K562 (cell line): ENCODE measurements around the gene MKNK2. TPM values are rescaled to one million over a fixed set of nuclear protein-coding genes. Genes with fewer than 3 reads are reported as not detected.
A peak's percentile ranks its signal among the peaks of the same experiment; 100 is the strongest.

Experiments
- ATAC-seq: fragments of 200-7000 bp; cut with Tn5 transposase; 3 replicates; pipeline ENCODE4 v1.9.1; 2020; ENCODE audit warnings: moderate library complexity
- BruUV-seq: library from RNA; stranded (reverse); fragments of 400-500 nt; replicated peaks from 2 replicates; lab custom pipeline; 2021; lab: Mats Ljungman, UMichigan
- CTCF ChIA-PET: fragments of 300-600 bp; formaldehyde crosslinking; extraction: SDS; loops from one replicate; lab custom pipeline; 2021; ENCODE audit warnings: low intra/inter-chr PET ratio; lab: Yijun Ruan, JAX
- POLR2A ChIA-PET: fragments of 300-600, 350-650 bp; sonication (Branson Sonifier 250); formaldehyde crosslinking; extraction: SDS; loops from one replicate; lab custom pipeline; 2021; ENCODE audit warnings: antibody characterized with exemption, inconsistent platforms; lab: Yijun Ruan, JAX
- DNase-seq, 4 experiments: peaks; one replicate each; pipeline versions ENCODE4 v3.0.0 to v3.0.0-alpha.2; 2011 to 2018; ENCODE audit warnings: low spot score in 3 of 4, mixed read lengths in 3 of 4; ENCODE audit errors: extremely low read depth in 1 of 4
- FAIRE-seq: peaks from 2 replicates; lab custom pipeline; 2011; peaks lifted over from hg19 to GRCh38; lab: Jason Lieb, UNC
- H2AFZ ChIP-seq: 2 replicates; pipeline ENCODE4 v1.6.0; 2011; ENCODE audit warnings: low read depth, low read length, control low read depth, inconsistent platforms
- H3K27ac ChIP-seq: fragments of 200-600 bp; 3 replicates; pipeline ENCODE4 v1.8.0; 2011; ENCODE audit warnings: low read depth, mild to moderate bottlenecking, control low read depth, inconsistent platforms, low read length, moderate library complexity, mixed read lengths; ENCODE audit errors: extremely low read depth
- H3K27me3 ChIP-seq, 2 experiments: fragments of 300-600 bp in 1 of 2; 2 replicates in 1 of 2; 3 replicates in 1 of 2; pipeline versions ENCODE4 v1.6.0 to v1.8.0; 2011; ENCODE audit warnings: inconsistent platforms in 2 of 2, low read length in 2 of 2, mild to moderate bottlenecking in 1 of 2, mixed read lengths in 1 of 2, moderate library complexity in 1 of 2; ENCODE audit not compliant: control insufficient read depth in 2 of 2, insufficient read depth in 2 of 2
- H3K36me3 ChIP-seq: fragments of 300-600 bp; 3 replicates; pipeline ENCODE4 v1.8.0; 2011; ENCODE audit warnings: mild to moderate bottlenecking, low read length, inconsistent platforms; ENCODE audit not compliant: control insufficient read depth, insufficient read depth
- H3K4me1 ChIP-seq, 2 experiments: fragments of 200-600 bp in 1 of 2; replicated peaks in 1 of 2; 2 replicates in 1 of 2; 3 replicates in 1 of 2; pipeline versions ENCODE4 v1.5.1 to v1.8.0; 2011; ENCODE audit warnings: inconsistent platforms in 2 of 2, low read length in 2 of 2, mild to moderate bottlenecking in 1 of 2, mixed read lengths in 1 of 2, moderate library complexity in 1 of 2; ENCODE audit not compliant: control insufficient read depth in 2 of 2, insufficient read depth in 2 of 2
- H3K4me2 ChIP-seq: 2 replicates; pipeline ENCODE4 v1.6.1; 2011; ENCODE audit warnings: low read length, control low read depth, inconsistent platforms, mixed read lengths; ENCODE audit not compliant: insufficient read depth
- H3K4me3 ChIP-seq: fragments of 200-600 bp; sonication (generic), shearing (Covaris generic); 2 replicates; pipeline ENCODE4 v1.5.1; 2016; ENCODE audit warnings: control low read depth, inconsistent platforms
- H3K79me2 ChIP-seq: fragments of 200-600 bp; 3 replicates; pipeline ENCODE4 v1.8.0; 2011; ENCODE audit warnings: low read length, inconsistent platforms; ENCODE audit not compliant: control insufficient read depth, insufficient read depth
- H3K9ac ChIP-seq, 2 experiments: 2 replicates each; pipeline versions ENCODE4 v1.6.0 to v1.6.1; 2011; ENCODE audit warnings: low read depth in 2 of 2, low read length in 2 of 2, control low read depth in 1 of 2, inconsistent platforms in 1 of 2, mild to moderate bottlenecking in 1 of 2, mixed read lengths in 1 of 2; ENCODE audit not compliant: insufficient read depth in 1 of 2
- H3K9me1 ChIP-seq: one replicate; pipeline ENCODE4 v1.6.0; 2011; ENCODE audit warnings: inconsistent platforms, mild to moderate bottlenecking, low read length, moderate library complexity; ENCODE audit not compliant: control insufficient read depth, insufficient read depth
- H3K9me3 ChIP-seq: replicated peaks from 2 replicates; pipeline ENCODE4 v1.5.1; 2011; ENCODE audit warnings: low read depth, low read length, inconsistent platforms; ENCODE audit not compliant: control insufficient read depth, insufficient read depth
- H4K20me1 ChIP-seq: replicated peaks from 2 replicates; pipeline ENCODE4 v1.6.1; 2011; ENCODE audit warnings: low read length, inconsistent platforms, mixed read lengths; ENCODE audit not compliant: control insufficient read depth, insufficient read depth
- AFF4 ChIP-seq: sonication (generic); formaldehyde crosslinking; IDR thresholded peaks from 2 replicates; pipeline ENCODE4 v1.8.0; 2023; ENCODE audit warnings: mild to moderate bottlenecking, missing genetic modification reagents
- ATF1 ChIP-seq, 2 experiments: fragments of 450-650 bp in 1 of 2; IDR thresholded peaks; 2 replicates each; pipeline ENCODE4 v1.6.1; 2016; ENCODE audit warnings: missing compliant biosample characterization in 1 of 2, missing genetic modification characterization in 1 of 2
- BCOR ChIP-seq: fragments of 450-650 bp; IDR thresholded peaks from 2 replicates; pipeline ENCODE4 v1.6.1; 2016
- CBX1 ChIP-seq: sonication (generic); IDR thresholded peaks from 2 replicates; pipeline ENCODE4 v1.6.1; 2016; ENCODE audit warnings: antibody characterized with exemption, low read depth, mild to moderate bottlenecking
- CEBPG ChIP-seq, 3 experiments: fragments of 200-800 bp in 1 of 3; sonication (Bioruptor generic) in 1 of 3; sonication (generic) in 1 of 3; formaldehyde crosslinking in 1 of 3; IDR thresholded peaks in 2 of 3; conservative IDR thresholded peaks in 1 of 3; 2 replicates each; pipeline versions ENCODE4 v1.6.1 to v1.8.0; 2016 to 2022; ENCODE audit warnings: missing compliant biosample characterization in 2 of 3, missing genetic modification characterization in 2 of 3, mild to moderate bottlenecking in 1 of 3, missing genetic modification reagents in 1 of 3
- HDAC2 ChIP-seq: fragments of 450-650 bp; IDR thresholded peaks from 2 replicates; pipeline ENCODE4 v1.6.1; 2016; ENCODE audit warnings: mild to moderate bottlenecking
- MAX ChIP-seq: sonication (generic); formaldehyde crosslinking; IDR thresholded peaks from 2 replicates; pipeline ENCODE4 v1.9.0; 2022; ENCODE audit warnings: mild to moderate bottlenecking, missing genetic modification reagents
- POLR2G ChIP-seq: fragments of 200-400 bp; formaldehyde crosslinking; IDR thresholded peaks from 2 replicates; pipeline ENCODE4 v1.6.1; 2017; ENCODE audit warnings: low read depth, mild to moderate bottlenecking, antibody characterized with exemption, low read length, moderate library complexity
- THAP12 ChIP-seq: fragments of 250-450 bp; sonication (Bioruptor Pico); IDR thresholded peaks from 2 replicates; pipeline ENCODE4 v1.9.0; 2021; ENCODE audit warnings: mild to moderate bottlenecking, inconsistent platforms
- ZBTB33 ChIP-seq: sonication (generic); formaldehyde crosslinking; IDR thresholded peaks from 2 replicates; pipeline ENCODE4 v1.8.1; 2023; ENCODE audit warnings: mild to moderate bottlenecking, missing genetic modification reagents
- ZNF12 ChIP-seq: sonication (generic); formaldehyde crosslinking; IDR thresholded peaks from 2 replicates; pipeline ENCODE4 v1.4.0; 2020; ENCODE audit warnings: mild to moderate bottlenecking, missing genetic modification reagents
- WGBS: fragments of 100-300 bp; shearing (Covaris generic); methylation state at CpG from one replicate; pipeline ENCODE4 v1.1.6; 2016; ENCODE audit warnings: low coverage, mixed read lengths; ENCODE audit not compliant: insufficient coverage; ENCODE audit errors: missing lambda C conversion rate; 5-methylcytosine and 5-hydroxymethylcytosine counted together
- in situ Hi-C: fragments of 300-500 bp; cut with MboI; formaldehyde crosslinking; loops from 4 replicates; pipeline ENCODE4 v1.15.0; 2018; ENCODE audit warnings: inconsistent platforms, mixed read lengths
- intact Hi-C: fragments of 100-400 bp; cut with micrococcal nuclease; formaldehyde crosslinking; loops from 2 replicates; pipeline ENCODE4 v1.14.2; 2022
- polyA plus RNA-seq, 8 experiments: library from polyadenylated mRNA; depleted of rRNA in 4 of 8; stranded (reverse) in 5 of 8; unstranded in 3 of 8; fragments of >200 nt; fragmentation: Nextera tagmentation in 2 of 8; fragmentation: Illumina TruSeq in 1 of 8; extraction: Ambion mirVana in 2 of 8; extraction: Trizol in 1 of 8; gene quantifications; 2 replicates each; pipeline versions ENCODE4 v1.2.1 to v1.2.3, GENCODE V29; 2011 to 2014; ENCODE audit warnings: inconsistent platforms in 1 of 8, missing spikeins in 1 of 8
- total RNA-seq, 7 experiments: library from RNA; depleted of rRNA in 6 of 7; stranded (reverse); fragments of >200 nt in 6 of 7; fragmentation: Illumina TruSeq in 2 of 7; extraction: Trizol in 2 of 7; gene quantifications; 2 replicates each; pipeline versions ENCODE4 v1.2.1 to v1.2.3, GENCODE V29; 2011 to 2021; ENCODE audit warnings: low replicate concordance in 1 of 7

Gene MKNK2
- total and polyA plus RNA-seq, 9 of the 15 experiments (the other 6 are each of a cell fraction or from before 2014, with no cell fraction given): 5.1 to 191 (median 51.9) TPM

- ChIA-PET CTCF (no interaction called here), POLR2A (interaction anchor here (0.6 to 2.5 kb wide), 13 partner anchors 8 to 784 kb away, joined by 3 to 26 read pairs (median 4); partner anchors contain the start of gene MKNK2)
- no peaks in the 10 kb centered on the region for H3K9me1 ChIP-seq
- H3K27me3 ChIP-seq: no peaks in the 10 kb centered on the region
- peaks cover 31% of the 10 kb centered on the region; the same call in 1 of the 3 replicates for H3K36me3 ChIP-seq
- BruUV-seq: no TSS peak
- ATAC-seq: no peak
- H3K79me2 ChIP-seq: no peaks in the 10 kb centered on the region
- FAIRE-seq: no peak
- intact Hi-C loops (no loop called here), in situ Hi-C loops (no loop called here)
- peak overlapping the region; percentile 88 for H2AFZ ChIP-seq
- no peak for DNase-seq
- peak overlapping the region; percentile 71; the same call in 1 of the 2 replicates for H3K4me2 ChIP-seq
- no peaks in the 10 kb centered on the region for H4K20me1 ChIP-seq
- peaks cover 7% of the 10 kb centered on the region for H3K9me3 ChIP-seq
- peak overlapping the region; percentile 71; the same call in 2 of the 3 replicates for H3K27ac ChIP-seq
- H3K4me3 ChIP-seq: 0 out of 2 replicates have a peak overlapping the region, but pooled peaks have one; percentile 22
- peak overlapping the region; percentile 45 to 48; a peak in 2 of 4 replicates for H3K9ac ChIP-seq
- peaks cover 3 to 64% of the 10 kb centered on the region in 2 experiments; a peak in 3 of 5 replicates for H3K4me1 ChIP-seq
- 92% methylated on average over 14 of the region's 14 CpGs for WGBS
- TF ChIP-seq THAP12 (CRISPR knock-in tag): 0 out of 2 replicates have a peak, but pooled peaks have one; percentile 20
- 0 out of 2 replicates have a peak, but pooled peaks have one; percentile 35 for TF ChIP-seq AFF4 (CRISPR knock-in tag)
- no peak for TF ChIP-seq BCOR
- TF ChIP-seq CBX1: peak; percentile 10; the same call in 1 of the 2 replicates
- peak; percentile 61; the same call in 1 of the 2 replicates for TF ChIP-seq ZNF12 (CRISPR knock-in tag)
- 0 out of 2 replicates have a peak, but pooled peaks have one; percentile 3 for TF ChIP-seq HDAC2
- peak; percentile 53; the same call in 1 of the 2 replicates for TF ChIP-seq ZBTB33 (CRISPR knock-in tag)
- TF ChIP-seq ATF1 (CRISPR knock-in tag; IDR thresholded peaks at IDR 0.05): no peak
- peak; percentile 29 for TF ChIP-seq ATF1 (tag; IDR thresholded peaks at IDR 0.05)
- 0 out of 2 replicates have a peak, but pooled peaks have one; percentile 9 for TF ChIP-seq MAX (CRISPR knock-in tag)
- 0 out of 2 replicates have a peak, but pooled peaks have one; percentile 5 for TF ChIP-seq CEBPG (CRISPR knock-in tag; IDR thresholded peaks at IDR 0.05)
- TF ChIP-seq CEBPG (tag; conservative IDR thresholded peaks at IDR 0.05 in 1 of 2, IDR thresholded peaks at IDR 0.05 in 1 of 2): no peak
- 0 out of 2 replicates have a peak, but pooled peaks have one; percentile 19 for TF ChIP-seq POLR2G
These were observed 15.5 kb downstream of the MKNK2 start for GRCh38 chr19:2035590-2035991.
